Activated CD8-positive, alpha-beta memory T cell treated with anti-CD3 and anti-CD28 coated beads for 1 hour (primary cell): ENCODE results near the gene CALN1.
"Not testable (repeated sequence)": the region's sequence is repeated elsewhere in the genome, so short reads cannot be mapped to it uniquely, and the experiment has no call there.

Source experiments
- DNase-seq, 2 donors: peaks; one replicate each; pipeline ENCODE4 v3.0.0-alpha.2; 2020; ENCODE audit warnings: low read depth in 1 of 2; ENCODE audit errors: extremely low read depth in 1 of 2

CALN1 gene

DNA sequence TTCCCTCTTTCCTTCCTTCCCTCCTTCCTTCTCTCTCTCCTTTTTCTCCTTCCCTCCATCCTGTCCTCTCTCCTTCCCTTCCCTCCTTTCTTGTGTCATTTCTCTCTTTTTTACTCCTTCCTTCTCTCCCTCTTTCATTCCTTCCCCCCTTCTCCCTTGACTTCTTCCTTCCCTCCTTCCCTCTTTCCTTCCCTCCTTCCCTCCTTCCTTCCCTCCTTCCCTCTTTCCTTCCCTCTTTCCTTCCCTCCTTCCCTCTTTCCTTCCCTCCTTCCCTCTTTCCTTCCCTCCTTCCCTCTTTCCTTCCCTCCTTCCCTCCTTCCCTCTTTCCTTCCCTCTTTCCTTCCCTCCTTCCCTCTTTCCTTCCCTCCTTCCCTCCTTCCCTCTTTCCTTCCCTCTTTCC is 203.1 kb downstream of the CALN1 start:
- DNase-seq = not testable (repeated sequence)

DNA sequence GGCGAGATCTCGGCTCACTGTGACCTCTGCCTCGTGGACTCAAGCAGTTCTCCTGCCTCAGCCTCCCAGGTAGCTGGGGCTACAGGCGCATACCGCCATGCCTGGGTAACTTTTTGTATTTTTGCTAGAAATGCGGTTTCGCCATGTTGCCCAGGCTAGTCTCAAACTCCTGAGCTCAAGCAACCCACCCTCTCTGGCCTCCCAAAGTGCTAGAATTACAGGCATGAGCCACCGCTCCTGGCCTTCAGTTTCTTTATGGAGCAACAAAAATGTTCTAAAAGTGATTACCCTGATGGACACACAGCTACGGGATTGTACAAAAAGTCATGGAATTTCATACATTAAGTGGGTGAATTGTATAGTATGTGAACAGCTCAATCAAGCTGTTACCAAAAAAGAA is 216.0 kb downstream of the CALN1 start:
- no peak for DNase-seq

DNA sequence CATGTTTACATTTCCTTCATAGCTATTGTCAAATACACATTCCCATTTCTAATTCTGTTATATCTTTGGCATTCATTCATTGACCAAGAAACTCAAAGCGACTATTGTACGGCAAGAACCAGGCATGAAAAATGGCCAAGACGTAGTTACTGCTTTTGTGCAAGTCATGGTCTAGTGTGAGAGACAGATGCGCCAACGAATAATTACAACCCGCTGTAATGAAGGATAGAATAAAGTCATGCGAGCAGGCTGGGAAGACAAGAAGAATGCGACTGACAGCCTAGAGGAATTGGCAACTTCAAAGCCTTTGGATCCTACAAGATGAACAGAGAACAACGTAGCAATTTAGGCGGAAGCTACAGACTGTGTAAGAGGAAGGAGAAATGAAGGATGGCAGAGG is 221.2 kb downstream of the CALN1 start:
- DNase-seq = no peak

DNA sequence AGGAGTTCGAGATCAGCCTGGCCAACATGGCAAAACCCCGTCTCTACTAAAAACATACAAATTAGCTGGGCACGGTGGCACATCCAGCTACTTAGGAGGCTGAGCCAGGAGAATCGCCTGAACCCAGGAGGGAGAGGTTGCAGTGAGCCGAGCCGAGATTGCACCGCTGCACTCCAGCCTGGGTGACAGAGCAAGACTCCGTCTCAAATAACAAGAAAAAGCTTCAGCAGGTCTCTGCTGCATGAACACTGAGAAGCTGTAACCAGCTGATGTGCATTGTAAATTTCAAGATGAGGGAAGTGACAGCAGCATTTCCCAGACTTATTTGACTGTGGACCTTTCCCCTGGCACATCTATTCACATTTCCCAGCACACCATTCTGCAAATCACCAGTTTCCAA is 222.0 kb downstream of the CALN1 start:
- DNase-seq = no peak

DNA sequence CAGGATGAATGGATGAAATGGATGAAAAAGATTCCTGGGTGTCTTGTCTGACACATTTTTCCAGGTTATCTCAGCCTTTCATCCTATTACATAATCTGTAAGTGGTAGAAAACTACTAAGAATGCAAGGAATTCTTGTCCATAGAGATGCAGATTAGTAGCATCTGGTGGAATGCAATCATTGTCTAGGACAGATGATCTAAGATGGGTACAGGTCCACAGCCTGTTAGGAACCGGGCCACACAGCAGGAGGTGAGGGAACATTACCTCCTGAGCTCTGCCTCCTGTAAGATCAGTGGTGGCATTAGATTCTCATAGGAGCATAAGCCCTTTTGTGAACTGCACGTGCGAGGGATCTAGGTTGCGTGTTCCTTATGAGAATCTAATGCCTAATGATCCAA is 225.0 kb downstream of the CALN1 start:
- no peak for DNase-seq

DNA sequence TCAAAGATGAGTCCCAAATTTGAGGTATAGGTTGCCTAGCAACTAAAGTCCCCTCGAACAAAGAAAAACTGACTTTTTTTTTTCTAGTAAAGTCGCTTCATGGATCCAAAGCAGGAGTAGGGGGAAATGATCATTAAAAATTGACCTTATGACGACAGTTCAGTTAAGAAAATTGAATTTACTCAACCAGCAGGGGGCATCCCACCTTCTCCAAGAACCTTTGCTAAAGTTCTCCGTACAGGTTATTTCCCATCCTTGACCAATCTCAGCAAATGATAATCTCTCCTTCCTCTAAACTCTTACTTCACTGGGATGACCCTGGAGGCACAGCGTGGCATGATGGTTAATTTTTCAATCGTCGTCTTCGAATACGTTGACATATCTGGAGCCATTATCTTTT is 228.3 kb downstream of the CALN1 start:
- no peak for DNase-seq

DNA sequence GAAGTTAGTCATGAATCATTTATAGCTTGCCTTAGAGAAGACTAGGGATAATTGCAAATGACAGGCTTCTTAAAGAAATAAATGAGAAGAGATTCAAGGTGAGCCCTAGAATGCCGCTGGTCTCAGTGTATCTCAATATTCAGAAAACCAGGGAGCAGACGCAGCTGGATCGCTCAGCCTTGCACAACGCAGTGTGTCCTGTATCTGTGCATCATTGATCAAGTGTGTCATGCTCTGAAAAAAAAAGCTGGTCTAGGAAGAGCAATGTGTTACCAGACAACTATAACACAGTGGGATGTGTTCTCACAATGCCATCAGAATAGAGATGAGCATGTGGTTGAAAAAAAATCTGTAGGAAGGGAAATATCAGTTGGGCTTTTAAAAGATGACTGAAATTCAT is 230.1 kb downstream of the CALN1 start:
- no peak for DNase-seq

DNA sequence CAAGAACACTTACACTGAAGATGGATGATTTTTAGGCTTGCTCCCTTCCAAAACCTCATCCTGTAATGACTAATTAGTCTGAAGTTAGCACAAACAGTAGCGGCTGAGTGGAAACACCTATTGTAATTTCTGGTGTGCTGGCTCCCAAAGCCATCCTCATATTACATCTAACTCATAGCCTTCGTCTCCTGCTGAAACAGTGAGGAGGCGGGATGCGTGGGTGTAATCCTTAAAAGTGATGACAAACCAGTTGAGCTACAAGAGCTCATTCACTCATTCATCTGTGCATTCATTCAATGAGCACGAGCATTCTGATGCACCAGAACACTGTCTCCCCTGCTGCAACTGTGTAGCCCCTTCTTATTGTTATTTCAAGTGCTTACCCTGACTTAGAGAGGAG is 235.3 kb downstream of the CALN1 start:
- no peak for DNase-seq

DNA sequence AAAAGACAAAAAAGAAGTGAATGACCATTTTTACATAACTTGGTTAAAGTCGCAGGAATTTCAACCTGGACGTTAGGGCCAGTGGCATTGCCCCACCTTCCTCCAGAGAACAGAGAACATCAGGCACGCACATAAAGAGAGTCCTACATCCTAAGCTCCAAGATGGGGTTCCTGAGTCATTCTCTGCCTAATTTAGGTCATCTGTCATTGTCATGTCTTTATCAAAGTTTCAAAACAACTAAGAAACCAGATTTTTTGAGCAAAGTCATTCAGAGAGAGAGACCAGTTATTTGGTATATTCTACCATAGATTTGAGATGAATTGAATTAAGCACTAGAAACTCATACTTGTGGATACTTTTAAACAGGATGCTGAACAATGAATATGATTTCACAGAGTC is 241.7 kb downstream of the CALN1 start:
- no peak for DNase-seq

DNA sequence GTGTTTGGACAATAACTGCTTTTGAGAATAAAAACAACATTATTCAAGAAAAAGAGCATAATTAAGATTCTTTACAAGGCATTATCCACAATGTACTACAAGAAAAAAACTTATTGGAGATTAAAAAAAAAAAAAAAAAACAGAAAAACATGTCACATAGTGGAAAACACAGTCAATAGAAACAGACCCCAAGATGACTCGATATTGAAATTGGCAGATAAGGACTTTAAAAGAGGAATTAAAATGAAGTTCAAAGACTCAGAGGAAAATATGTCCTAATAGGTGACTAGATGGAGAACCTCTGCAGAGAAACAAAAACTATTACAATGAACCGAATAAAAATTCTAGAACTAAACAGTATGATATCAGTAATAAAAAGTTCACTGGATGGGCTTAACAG is 248.9 kb downstream of the CALN1 start:
- no peak for DNase-seq

DNA sequence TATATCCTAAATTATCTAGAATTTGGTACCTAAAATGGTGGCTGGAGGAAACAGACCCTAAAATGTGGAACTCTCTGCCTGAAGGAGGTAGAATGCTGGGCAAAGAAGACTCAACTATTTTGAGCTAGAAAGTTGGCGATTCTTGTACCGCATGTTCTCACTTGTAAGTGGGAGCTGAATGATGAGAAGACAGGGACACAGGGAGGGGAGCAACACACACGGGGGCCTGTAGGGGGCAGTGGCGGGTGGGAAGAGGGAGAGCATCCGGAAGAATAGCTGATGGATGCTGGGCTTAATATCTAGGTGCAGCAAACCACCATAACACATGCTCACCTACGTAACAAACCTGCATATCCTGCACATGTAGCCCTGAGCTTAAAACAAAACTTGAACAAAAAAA is 250.6 kb downstream of the CALN1 start:
- DNase-seq = no peak

DNA sequence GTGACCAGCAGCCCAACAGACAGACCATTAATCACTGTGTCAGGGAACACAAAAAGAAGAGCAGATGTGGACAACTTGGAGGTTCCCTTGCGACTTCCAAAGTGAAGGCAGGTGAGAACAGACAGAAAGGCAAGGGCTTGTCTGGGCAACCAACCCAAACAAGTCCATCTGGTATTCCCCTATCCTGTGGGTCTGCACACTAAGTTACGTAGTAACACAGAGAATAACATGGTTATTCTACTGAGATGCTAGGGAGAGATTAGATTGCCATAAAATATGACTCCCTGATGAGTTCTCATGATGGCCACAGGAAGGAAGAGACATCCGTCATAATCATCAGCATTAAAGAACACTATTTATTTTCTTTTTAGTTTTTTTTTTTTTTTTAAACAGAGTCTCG is 252.2 kb downstream of the CALN1 start:
- no peak for DNase-seq

DNA sequence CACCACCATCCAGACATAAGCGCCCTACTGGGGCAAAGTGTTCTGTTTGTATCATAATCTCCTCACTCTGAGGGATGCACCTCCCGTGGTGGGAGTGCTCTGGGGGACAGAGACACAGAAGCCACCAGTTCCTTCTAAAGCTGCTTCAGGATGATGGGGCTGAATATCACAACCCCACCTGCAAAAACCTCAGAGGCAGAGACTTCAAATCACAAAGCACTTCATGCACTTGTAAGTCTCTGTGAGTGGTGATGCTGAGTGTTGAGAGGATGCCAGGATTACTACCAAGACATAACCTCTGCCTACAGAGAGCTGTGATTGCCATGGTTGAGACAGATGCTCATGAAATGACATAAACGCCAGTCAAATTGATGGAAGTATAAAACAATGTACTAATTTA is 255.5 kb downstream of the CALN1 start:
- no peak for DNase-seq

DNA sequence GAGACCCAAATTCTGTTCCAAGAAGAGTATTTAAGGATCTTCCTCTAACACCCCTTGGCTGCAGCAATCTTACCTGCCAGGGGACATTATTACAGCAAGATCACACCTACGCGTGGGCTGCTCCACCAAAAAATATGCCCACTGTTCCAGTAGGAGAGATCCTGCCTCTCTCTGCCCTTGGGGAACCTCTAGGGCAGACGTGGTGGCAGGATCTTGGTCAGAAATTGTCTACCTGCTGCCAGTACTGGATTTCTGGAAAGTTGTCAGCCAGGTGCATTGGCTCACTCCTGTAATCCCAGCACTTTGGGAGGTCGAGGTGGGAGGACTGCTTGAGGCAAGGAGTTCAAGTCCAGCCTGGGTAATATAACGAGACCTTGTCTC is 259.0 kb downstream of the CALN1 start:
- no peak for DNase-seq

DNA sequence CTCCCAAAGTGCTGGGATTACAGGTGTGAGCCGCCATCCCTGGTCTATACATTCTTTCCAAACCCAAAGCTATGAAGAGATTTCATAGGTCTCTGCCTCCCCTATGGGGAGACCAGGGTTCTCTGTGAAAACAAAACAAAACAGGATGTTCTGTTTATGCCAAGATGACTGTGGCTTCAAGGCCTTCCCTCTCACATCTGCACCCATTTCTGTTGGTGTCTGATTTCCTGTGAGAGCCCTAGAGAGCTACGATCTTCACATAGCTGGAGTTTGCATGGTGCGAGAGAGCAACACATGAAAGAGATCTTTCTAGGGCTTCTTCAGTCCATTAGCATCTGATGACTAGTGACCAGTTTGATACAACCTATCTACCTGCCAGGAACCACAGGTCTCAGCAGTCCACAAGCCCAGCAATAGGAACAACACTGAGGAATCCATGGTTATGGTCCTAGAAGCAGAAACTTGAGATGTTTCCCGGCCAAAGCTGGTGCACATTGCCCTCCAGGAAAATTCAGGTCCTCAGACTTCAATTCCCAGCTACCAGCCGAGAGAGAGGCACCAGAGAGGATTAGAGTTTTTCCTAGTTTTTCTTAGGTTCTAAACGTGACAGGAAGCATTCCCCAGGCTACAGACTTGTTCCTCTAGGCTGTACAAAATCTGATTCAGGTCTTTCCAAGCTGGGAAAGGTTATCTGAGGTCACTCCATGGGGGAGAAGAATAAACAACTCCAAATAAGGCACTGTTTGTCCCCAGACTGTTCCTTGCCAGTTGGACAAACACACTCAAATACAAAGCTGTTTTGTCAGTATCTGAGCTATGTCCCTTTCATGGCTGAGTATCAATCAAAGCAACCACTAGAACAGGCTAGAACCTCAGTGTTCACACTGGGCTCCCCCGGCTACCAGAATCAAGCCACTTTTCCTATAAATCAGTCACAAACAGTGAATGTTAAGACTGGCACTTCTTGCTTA is 259.7 kb downstream of the CALN1 start:
- no peak for DNase-seq

DNA sequence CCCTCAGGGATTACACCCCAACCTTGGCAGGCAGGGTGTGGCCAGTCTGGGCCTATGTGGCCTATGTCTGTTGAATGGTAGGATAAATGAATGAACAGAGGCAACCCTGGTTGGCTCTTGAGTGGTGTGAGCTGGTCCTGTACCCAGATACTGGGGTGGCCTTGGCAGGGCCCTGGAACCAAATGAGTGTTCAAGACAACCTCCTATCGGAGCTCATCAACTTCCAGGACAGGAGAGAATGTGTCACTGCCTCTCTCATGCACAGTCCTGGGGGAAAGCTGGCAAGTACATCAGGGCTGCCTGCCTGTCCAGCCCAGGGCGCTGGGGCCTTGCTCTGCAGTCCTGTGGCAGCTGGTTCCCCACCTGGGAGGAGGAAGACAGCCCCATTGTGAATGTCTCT is 271.6 kb downstream of the CALN1 start:
- DNase-seq = no peak

DNA sequence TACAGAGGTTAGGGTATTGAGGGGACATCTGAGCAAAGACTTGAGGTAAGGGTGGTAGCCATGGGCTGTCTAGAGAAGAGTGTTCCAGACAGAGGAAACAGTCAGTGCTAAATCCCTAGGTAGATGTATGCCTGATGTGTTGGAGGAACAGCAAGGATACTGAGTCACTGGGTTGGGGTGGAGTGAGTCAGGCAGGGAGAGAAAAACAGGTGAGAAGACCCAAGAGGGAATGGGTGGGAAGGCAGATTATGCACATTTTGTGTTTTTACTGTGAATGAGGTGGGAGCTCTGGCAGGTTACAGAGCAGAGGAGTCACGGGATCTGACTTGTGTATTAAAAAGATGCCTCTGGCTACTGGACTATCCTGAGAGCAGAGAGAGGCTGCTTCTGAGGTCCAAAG is 285.0 kb downstream of the CALN1 start:
- DNase-seq = no peak

DNA sequence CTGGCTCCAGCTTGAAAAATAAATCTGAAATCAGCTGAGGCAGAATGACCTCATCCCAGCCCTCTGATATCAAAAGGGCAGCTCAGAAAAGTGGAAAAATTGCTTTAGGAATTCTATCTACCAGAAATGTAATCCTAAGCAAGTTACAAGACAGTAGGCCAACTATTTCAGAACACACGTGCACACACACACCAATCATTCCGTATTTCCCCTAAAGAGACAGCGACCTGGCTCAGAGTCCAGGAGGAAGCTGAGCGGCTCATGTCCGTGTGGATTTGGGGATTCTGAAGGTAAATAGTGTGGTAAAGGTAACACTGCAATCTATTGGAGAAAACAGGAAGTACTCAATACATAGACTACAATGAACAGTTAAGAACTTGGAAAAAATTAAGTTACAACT is 288.2 kb downstream of the CALN1 start:
- DNase-seq = no peak

DNA sequence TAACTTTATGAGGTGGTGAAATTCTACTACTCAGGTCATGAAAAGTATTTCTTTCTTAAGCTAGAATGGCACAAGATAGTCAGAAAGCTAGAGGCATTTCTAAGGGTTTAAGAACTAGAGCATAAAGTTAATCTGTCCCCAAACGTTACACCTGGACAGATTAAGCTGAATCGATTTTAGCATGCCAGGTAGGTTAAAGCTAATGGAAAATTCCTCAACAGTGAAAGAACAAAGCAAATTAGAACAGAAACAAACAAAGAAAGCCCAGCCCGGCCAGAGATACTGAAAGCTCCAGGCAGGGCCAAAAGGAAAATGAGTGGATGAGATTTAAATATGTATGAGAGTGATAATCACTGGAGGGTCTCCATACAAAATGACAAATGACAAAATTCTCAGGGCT is 293.8 kb downstream of the CALN1 start:
- DNase-seq = no peak

DNA sequence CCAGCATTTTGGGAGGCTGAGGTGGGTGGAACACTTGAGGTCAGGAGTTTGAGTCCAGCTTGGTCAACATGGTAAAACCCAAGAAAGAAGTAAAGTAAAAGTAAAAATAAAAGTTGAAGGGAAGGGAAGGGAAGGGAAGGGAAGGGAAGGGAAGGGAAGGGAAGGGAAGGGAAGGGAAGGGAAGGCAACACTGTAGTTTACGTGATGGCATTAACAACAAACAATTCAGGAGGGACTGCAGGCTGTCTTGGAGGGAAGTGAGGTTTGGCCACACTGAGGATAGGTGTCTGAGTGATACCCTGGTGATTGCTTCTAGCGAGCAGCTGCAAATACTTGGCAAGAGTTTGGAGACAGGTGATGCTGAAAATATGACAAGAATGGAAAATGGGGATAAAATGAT is 298.0 kb downstream of the CALN1 start:
- no peak for DNase-seq

DNA sequence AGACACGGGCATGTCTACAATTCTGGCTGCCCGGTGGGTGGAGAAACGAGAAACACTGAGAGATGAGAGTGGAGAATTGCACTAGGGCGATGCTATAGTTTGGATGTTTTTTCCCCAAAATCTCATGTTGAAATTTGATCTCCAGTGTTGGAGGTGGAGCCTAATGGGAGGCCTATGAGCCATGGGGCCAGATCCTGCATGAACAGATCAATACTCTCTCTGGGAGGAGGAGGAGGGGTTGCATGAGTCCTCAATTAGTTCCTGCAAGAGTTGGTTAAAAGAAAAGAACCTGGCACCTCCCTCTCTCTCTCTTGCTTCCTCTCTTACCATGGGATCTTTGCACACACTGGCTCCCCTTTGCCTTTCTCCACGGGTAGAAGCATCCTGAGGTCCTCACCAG is 299.1 kb downstream of the CALN1 start:
- no peak for DNase-seq

DNA sequence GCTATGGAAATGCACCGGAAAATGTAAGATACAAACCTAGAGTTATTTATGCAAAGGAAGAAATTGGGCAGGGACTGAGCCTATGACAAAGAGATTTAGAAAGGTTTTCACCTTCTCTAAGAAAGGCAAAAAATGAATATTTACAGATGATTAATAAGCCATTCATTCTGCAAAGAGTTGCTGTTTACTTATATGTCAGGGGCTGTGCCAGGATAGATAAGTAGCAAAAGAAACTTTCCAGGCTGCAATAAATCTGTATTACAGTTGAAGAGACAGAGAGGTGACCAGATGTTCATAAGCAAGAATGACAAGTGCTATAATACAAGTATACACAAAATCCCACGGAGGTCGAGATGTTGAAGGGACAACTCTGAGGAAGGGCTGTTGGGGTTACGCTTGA is 299.6 kb downstream of the CALN1 start:
- no peak for DNase-seq

DNA sequence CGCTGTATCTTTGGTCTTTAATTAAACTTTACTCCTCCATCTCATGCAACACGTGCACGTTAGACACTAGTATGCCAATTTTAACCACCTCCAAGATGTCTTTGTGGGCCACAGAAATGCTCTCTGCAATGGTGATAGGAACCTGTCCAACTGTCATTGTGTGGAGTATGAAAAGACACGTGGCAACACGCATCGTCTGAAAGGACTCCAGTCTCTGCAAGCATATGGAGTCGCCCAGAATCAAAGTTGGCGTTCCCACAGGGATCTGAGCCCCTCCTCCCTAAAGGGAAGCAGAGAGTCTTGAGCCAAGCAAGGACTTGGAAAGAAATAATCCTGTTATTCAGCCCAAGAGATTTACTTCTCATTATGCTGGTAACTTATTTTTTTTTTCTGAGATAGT is 301.1 kb downstream of the CALN1 start:
- no peak for DNase-seq
